GM12875 (cell line): ENCODE measurements around the gene PEX7.
"Not testable (repeated sequence)": the region's sequence is repeated elsewhere in the genome, so short reads cannot be mapped to it uniquely, and the experiment has no call there.

Experiments used
- H3K4me3 ChIP-seq: one replicate; pipeline ENCODE4 v1.5.1; 2011; ENCODE audit warnings: low read depth, low read length, control low read depth
- TF ChIP-seq, protein P1 (sequence below): IDR thresholded peaks from 2 replicates; pipeline ENCODE4 v1.5.1; 2011; ENCODE audit warnings: low read depth, mild to moderate bottlenecking, control low read depth, inconsistent platforms, low read length, moderate library complexity, borderline replicate concordance; ENCODE audit not compliant: insufficient read depth

Gene PEX7

DNA sequence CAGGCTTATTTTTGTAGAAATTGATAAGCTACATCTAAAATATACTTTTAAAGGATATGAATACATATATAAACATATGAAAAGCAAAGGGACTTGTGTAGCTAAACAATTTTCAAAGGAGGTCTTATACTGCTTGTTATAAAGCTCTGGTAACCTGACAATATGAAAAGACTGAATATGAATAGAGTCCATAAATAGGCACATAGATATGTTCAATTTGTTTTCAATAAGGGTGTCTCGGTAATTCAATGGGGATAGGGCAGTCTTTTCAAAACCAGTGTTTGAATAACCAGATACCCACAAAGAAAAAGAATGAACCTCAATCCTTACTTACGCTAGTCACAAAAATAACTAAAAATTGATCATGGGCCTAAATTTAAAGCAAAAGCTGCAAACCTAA is 20.8 kb upstream of the PEX7 start:
- TF ChIP-seq, protein P1, sequence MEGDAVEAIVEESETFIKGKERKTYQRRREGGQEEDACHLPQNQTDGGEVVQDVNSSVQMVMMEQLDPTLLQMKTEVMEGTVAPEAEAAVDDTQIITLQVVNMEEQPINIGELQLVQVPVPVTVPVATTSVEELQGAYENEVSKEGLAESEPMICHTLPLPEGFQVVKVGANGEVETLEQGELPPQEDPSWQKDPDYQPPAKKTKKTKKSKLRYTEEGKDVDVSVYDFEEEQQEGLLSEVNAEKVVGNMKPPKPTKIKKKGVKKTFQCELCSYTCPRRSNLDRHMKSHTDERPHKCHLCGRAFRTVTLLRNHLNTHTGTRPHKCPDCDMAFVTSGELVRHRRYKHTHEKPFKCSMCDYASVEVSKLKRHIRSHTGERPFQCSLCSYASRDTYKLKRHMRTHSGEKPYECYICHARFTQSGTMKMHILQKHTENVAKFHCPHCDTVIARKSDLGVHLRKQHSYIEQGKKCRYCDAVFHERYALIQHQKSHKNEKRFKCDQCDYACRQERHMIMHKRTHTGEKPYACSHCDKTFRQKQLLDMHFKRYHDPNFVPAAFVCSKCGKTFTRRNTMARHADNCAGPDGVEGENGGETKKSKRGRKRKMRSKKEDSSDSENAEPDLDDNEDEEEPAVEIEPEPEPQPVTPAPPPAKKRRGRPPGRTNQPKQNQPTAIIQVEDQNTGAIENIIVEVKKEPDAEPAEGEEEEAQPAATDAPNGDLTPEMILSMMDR: no peak
- no peak overlapping the region for H3K4me3 ChIP-seq

DNA sequence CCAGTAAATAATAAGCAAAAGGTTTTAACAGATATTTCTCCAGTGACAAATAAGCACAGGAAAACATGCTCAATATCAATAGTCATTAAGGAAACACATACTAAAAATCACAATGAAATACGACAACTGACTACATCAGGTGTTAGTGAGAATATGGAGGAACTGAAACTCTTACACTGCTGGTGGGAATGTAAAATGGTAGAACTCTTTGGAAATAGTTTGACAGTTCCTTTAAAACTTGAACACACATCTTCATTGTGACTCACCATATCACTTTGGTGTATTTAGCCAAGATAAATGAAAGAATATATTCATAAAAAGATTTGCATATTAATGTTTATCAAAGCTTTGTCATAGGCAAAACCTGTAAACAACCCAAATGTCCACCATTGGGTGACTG is 18.8 kb upstream of the PEX7 start:
- TF ChIP-seq, protein P1: no peak

DNA sequence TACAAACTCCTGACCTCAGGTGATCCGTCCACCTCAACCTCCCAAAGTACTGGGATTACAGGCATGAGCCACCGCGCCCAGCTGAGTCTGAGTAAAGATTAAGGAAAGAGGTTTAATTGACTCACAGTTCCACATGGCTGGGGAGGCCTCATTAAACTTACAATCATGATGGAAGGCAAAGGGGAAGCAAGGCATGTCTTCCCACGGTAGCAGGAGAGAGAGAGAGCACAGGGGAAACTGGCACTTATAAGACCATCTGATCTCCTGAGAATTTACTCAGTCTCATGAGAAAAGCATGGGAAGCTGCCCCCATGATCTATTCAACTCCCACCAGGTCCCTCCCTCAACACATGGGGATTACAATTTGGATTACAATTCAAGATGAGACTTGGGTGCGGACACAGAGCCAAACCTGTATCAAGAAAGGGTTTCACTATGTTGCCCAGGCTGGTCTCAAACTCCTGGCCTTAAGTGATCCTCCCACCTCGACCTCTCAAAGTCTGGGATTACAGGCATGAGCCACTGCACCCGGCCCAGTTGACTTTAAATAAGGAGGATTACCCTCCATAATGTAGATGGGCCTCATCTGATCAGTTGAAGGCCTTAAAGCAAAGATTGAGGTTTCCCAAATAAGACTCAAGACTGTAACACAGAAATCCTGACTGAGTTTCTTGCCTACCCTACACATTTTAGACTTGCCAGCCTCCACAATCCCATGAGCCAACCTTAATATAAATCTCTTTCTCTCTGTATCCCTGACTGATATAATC is 13.1 kb upstream of the PEX7 start:
- no peak overlapping the region for H3K4me3 ChIP-seq
- TF ChIP-seq, protein P1: no peak

More for the DNA sequence above, 18.8 kb upstream of the PEX7 start:
- no peak overlapping the region for H3K4me3 ChIP-seq

DNA sequence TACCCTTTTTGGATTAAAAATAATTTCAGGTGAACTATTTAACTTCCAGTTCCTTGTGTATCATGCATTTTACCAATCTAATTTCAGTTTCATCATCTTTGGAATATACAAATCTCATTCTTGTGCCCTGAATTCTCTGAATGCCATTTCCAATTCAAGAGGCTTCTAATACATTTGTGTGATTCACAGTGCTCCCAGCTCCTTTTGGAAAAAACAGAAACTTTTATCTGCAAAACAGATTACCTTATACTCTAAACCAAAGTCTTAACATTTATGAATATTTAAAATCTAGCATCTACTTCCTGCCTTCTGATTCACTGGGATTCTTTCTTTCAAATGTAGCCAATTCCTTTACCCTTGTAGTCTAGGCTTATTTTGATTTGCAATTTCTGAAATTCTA is 11.1 kb upstream of the PEX7 start:
- TF ChIP-seq, protein P1: no peak
- H3K4me3 ChIP-seq: no peak overlapping the region

DNA sequence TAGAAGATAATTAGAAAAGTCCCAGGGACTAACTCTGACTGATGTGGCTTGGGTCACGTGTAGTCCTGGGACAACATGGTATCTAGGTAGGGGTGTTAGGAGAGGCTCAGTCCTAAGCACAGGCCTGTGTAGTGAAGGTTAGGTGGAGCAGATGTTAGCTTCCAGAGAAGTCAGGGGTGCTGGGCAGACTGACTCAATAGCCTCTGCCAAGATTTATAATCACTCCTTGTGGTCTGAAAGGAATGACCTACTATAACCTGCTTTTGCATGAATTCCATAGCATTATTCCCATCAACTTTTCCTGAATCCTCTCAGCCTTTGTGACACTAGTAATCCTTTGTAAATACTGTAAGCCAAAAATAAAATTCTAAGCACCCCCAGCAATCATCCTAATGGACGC is 10.2 kb upstream of the PEX7 start:
- TF ChIP-seq, protein P1: no peak
- no peak overlapping the region for H3K4me3 ChIP-seq

DNA sequence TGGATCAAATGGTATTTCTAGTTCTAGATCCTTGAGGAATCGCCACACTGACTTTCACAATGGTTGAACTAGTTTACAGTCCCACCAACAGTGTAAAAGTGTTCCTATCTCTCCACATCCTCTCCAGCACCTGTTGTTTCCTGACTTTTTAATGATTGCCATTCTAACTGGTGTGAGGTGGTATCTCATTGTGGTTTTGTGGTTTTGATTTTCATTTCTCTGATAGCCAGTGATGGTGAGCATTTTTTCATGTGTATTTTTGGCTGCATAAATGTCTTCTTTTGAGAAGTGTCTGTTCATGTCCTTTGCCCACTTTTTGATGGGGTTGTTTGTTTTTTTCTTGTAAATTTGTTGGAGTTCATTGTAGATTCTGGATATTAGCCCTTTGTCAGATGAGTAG is 6.8 kb upstream of the PEX7 start:
- not testable (repeated sequence) for H3K4me3 ChIP-seq

DNA sequence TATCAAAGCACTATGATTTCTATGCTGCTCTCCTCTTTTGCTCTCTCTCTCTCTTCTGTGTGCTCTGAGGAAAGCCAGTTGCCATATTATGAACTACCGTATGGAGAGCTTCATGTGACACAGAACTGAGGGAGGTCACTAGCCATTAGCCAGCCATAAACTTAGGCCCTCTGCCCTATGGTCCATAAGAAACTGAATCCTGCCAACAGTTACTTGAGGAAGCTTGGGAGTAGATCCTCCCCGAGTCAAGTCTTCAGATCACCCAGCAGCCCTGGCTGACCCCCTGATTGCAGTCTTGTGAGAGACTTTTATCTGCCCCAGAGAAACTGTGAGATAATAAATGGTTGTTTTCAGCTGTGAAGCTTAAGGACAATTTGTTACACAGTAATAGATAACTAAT is 5.7 kb upstream of the PEX7 start:
- H3K4me3 ChIP-seq: no peak overlapping the region
- TF ChIP-seq, protein P1: no peak
